Activated CD4-positive, alpha-beta T cell treated with anti-CD3 and anti-CD28 coated beads, Interleukin-2, amount 50 U/mL, for 24 hours (primary cell): ENCODE data around the gene ZBTB7C.

ENCODE experiments used
- DNase-seq, 2 donors: peaks; one replicate each; pipeline ENCODE4 v3.0.0-alpha.2; 2020; ENCODE audit warnings: low read depth in 1 of 2, low spot score in 1 of 2

The ZBTB7C gene

GRCh38 chr18:48099481-48100164 lies 309.6 kb downstream of the ZBTB7C start:
- no peak for DNase-seq

- DNase-seq: no peak
These were observed 310.6 kb downstream of the ZBTB7C start for GRCh38 chr18:48098538-48098937.

GRCh38 chr18:48098007-48098406 lies 311.2 kb downstream of the ZBTB7C start:
- no peak for DNase-seq

GRCh38 chr18:48095726-48096125 lies 313.5 kb downstream of the ZBTB7C start:
- DNase-seq: no peak

- DNase-seq: no peak
These were observed 316.1 kb downstream of the ZBTB7C start for GRCh38 chr18:48093104-48093503.

- DNase-seq: no peak
These were observed 317.2 kb downstream of the ZBTB7C start for GRCh38 chr18:48091869-48092497.

GRCh38 chr18:48090702-48091101 lies 318.5 kb downstream of the ZBTB7C start:
- DNase-seq: no peak

- DNase-seq: no peak
These were observed 319.2 kb downstream of the ZBTB7C start for GRCh38 chr18:48090021-48090420.

GRCh38 chr18:48085781-48086487 lies 323.2 kb downstream of the ZBTB7C start:
- no peak for DNase-seq

GRCh38 chr18:48084858-48085257 lies 324.3 kb downstream of the ZBTB7C start:
- no peak for DNase-seq

GRCh38 chr18:48084041-48084757 lies 325.0 kb downstream of the ZBTB7C start:
- no peak for DNase-seq

GRCh38 chr18:48080546-48080945 lies 328.6 kb downstream of the ZBTB7C start:
- no peak for DNase-seq

GRCh38 chr18:48079885-48080284 lies 329.3 kb downstream of the ZBTB7C start:
- DNase-seq: no peak

- DNase-seq: no peak
These were observed 330.7 kb downstream of the ZBTB7C start for GRCh38 chr18:48078448-48078847.

GRCh38 chr18:48077291-48077690 lies 331.9 kb downstream of the ZBTB7C start:
- DNase-seq: no peak

- no peak for DNase-seq
These were observed 332.7 kb downstream of the ZBTB7C start for GRCh38 chr18:48076461-48076860.

- no peak for DNase-seq
These were observed 333.5 kb downstream of the ZBTB7C start for GRCh38 chr18:48075707-48076093.

GRCh38 chr18:48074929-48075706 lies 334.1 kb downstream of the ZBTB7C start:
- DNase-seq: no peak

- no peak for DNase-seq
These were observed 335.8 kb downstream of the ZBTB7C start for GRCh38 chr18:48073211-48073930.
